GM12873 (cell line): Measurements from ENCODE around the gene B4GALT2.

ENCODE experiments used
- TF ChIP-seq, protein P1 (sequence below): IDR thresholded peaks from 2 replicates; pipeline ENCODE4 v1.5.1; 2012; ENCODE audit warnings: low read depth, mild to moderate bottlenecking, moderate library complexity, low read length, control low read depth; ENCODE audit not compliant: insufficient read depth; ENCODE audit errors: missing control alignments

The B4GALT2 gene

DNA sequence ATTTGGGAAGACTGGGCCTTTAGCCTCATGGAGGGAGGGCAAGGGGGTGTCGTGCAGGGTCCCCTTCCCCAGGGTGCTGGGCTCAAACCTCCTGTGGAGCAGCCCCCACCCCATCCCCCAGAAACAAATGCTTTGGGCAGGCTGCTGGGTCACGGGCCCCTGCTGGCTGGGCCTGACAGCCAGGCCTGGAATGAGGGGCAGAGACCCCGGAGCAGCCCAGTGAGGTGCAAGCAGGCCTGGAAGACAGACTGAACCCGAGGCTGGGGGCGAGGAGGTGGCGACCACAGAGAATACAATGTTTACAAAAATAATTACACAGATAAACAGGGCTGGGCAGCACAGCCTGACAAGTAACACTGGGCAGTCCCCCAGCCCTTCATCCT is 17.7 kb downstream of the B4GALT2 start:
- TF ChIP-seq, protein P1, sequence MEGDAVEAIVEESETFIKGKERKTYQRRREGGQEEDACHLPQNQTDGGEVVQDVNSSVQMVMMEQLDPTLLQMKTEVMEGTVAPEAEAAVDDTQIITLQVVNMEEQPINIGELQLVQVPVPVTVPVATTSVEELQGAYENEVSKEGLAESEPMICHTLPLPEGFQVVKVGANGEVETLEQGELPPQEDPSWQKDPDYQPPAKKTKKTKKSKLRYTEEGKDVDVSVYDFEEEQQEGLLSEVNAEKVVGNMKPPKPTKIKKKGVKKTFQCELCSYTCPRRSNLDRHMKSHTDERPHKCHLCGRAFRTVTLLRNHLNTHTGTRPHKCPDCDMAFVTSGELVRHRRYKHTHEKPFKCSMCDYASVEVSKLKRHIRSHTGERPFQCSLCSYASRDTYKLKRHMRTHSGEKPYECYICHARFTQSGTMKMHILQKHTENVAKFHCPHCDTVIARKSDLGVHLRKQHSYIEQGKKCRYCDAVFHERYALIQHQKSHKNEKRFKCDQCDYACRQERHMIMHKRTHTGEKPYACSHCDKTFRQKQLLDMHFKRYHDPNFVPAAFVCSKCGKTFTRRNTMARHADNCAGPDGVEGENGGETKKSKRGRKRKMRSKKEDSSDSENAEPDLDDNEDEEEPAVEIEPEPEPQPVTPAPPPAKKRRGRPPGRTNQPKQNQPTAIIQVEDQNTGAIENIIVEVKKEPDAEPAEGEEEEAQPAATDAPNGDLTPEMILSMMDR: no peak

DNA sequence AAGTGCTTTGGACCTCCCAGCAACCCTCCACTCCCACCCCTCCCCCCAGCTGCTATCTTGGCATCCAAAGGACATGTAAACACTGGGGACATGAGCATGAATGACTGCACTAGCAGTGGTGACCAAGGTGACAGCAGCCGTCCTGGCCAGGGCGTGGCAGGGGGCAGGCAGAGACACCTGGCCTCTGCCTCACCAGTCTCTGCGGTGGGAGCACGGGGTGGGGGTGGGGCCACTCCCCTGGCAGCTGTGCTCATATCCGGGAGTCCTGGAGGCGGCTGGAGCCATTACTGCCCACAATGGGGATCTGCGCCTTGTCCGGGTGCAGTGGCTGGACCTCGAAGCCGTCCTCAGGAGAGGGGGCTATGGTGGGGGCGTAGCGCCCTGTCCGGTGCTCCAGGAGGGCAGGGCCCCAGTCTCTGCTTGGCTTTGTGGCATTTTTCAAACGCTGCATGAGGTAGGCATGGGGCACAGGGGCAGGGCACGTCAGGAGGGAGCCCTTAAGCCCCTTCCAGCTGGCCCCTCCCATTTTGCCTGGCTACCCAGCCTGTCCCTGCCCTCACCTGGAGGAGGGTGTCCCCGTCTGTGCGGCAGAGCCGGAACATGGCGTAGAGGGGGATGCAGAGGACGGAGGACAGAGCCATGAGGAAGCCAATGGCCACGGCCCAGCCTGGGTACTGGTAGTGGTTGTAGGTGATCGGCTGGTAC is 18.4 kb downstream of the B4GALT2 start:
- TF ChIP-seq, protein P1: no peak

DNA sequence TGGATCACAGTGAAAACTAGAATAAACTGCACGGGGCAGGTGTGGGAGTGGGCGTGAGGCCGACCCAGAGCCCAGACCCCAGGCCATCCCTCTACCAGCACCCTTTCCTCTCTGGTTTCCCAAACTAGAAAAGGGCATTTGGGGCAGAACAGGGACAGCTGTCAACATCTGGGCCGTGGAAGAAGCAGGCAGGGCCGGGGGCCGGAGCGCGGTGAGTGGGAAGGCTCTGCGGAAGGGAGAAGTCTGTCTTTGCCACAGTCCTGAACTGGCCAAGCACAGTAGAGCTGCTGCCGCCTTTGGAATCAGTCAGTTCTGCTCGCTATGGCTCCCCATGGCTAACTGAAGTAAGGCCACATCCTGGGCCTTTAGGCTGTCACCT is 19.0 kb downstream of the B4GALT2 start:
- TF ChIP-seq, protein P1: no peak

DNA sequence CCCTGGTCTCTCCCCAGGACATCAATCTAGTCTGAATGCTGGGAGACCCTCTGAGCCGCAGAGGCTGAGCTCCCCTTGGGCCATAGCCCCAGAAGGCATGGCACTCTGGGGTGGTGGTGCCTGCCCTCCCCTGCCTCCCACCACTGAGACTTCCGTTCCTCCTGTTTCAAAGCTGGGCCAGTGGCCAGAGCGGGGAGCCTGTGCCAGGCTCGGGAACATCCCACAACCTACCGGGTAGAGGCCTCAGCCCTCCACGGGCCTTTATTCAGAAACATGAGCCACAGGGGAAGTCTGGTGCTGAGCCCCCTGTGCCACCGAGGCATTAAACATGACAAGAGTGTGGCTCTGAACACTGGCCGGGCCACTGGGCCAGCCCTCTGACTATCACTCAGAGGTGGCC is 20.4 kb downstream of the B4GALT2 start:
- TF ChIP-seq, protein P1: no peak

DNA sequence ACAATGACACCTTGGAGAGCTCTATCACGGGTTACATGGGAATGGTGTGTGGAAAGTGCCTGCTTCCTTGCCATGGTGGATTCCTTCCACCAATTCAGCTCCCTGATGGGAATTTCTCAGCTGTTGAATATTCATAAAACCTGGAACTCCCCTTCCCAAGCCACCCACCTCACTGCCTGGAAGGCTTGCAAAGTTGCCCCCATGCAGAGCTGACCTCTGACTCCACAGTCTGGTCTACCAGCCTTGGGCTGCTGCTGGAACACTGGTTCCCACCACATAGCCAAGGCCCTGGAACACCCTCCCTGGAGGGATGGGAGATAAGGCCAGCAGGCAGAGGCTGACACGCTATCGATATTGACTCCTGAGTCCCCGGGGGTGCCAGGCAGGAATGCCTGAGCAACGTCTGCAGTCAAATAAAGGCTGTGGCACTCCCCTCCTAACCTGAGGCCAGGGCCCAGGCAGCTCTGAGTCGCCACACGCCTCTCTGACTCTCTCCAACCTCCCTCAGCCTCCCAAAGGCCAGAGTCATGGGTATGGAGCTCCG is 21.2 kb downstream of the B4GALT2 start:
- TF ChIP-seq, protein P1: no peak

DNA sequence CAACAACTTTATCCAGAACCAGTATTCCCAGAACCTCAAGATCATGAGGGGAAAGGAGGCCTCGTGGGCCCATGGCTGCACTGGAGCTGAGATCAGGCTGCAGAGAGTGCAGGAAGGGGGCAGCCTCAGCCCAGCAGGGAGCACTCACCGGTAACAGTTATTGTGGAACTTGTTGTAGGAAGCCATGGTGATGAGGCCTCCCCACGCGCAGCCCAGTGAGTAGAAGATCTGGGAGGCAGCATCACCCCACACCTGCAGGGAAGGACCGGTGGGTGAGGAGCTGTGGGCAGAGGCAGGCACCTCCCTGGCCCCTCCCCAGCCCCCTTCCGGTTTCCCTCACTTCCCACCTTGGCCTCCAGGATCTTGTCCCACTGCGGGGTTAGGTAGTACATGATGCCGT is 23.2 kb downstream of the B4GALT2 start:
- TF ChIP-seq, protein P1: no peak

DNA sequence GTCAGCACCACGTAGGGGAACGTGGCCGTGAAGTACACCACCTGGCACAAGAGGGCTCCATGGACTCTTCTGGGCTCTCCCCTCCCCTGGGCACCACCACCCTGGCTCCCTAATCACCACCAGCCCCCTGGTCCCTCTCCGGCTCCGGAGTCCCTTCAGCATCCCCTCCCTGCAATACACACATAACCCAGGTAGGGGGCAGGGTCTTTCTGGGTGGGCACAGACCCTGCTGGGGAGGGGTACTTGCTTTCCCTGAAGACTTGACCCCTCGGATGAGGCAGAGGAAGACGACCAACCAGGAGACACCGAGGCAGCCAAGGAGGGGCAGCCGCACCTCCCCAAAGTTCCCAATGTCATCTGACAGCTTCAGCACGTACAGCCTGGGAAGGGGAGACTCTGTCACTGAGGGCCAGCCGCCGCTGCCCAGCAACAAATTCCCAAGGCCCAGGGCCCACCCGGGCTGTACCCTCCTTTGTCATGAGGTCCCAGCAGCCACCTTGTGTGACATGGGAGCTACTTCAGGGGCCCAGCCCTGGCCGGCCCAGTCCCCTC is 23.7 kb downstream of the B4GALT2 start:
- TF ChIP-seq, protein P1: peak; percentile 26
